HEK293 (cell line): Measurements from ENCODE around the gene GPR62.

Experiments used
- CTCF ChIA-PET: fragments of 350-600 bp; formaldehyde crosslinking; extraction: SDS; loops from one replicate; lab custom pipeline; 2021; ENCODE audit warnings: antibody characterized with exemption; lab: Yijun Ruan, JAX
- POLR2A ChIA-PET: fragments of 300-600 bp; formaldehyde crosslinking; extraction: SDS; loops from one replicate; lab custom pipeline; 2020; ENCODE audit warnings: antibody characterized with exemption, inconsistent platforms; lab: Yijun Ruan, JAX
- H3K27ac ChIP-seq: fragments of 200-500 bp; sonication (Bioruptor generic); 2 replicates; pipeline ENCODE4 v1.5.1; 2014; ENCODE audit warnings: low read depth, low read length, control low read depth, inconsistent platforms; ENCODE audit errors: extremely low read depth
- H3K36me3 ChIP-seq, 2 experiments: fragments of 200-500 bp in 1 of 2; sonication (Bioruptor generic) in 1 of 2; 1 replicate in 1 of 2; 2 replicates in 1 of 2; pipeline ENCODE4 v1.5.1; 2014 to 2017; ENCODE audit warnings: inconsistent platforms in 2 of 2, low read length in 2 of 2; ENCODE audit not compliant: control insufficient read depth in 2 of 2, insufficient read depth in 1 of 2
- H3K4me1 ChIP-seq: fragments of 200-500 bp; sonication (Bioruptor generic); 2 replicates; pipeline ENCODE4 v1.5.1; 2014; ENCODE audit warnings: mild to moderate bottlenecking, low read length, inconsistent platforms; ENCODE audit not compliant: control insufficient read depth, insufficient read depth
- H3K4me3 ChIP-seq: 2 replicates; pipeline ENCODE4 v1.5.1; 2011; ENCODE audit warnings: low read depth, mild to moderate bottlenecking, control low read depth, low read length, moderate library complexity
- H3K9me3 ChIP-seq: fragments of 200-500 bp; sonication (Bioruptor generic); 2 replicates; pipeline ENCODE4 v1.5.1; 2014; ENCODE audit warnings: low read depth, low read length, inconsistent platforms; ENCODE audit not compliant: control insufficient read depth, insufficient read depth
- BCL11A ChIP-seq: fragments of 450-650 bp; formaldehyde crosslinking; IDR thresholded peaks from 2 replicates; pipeline ENCODE4 v1.5.1; 2016; ENCODE audit warnings: low read depth, missing biosample characterization, missing genetic modification characterization
- GLIS1 ChIP-seq: fragments of 450-650 bp; formaldehyde crosslinking; IDR thresholded peaks from 2 replicates; pipeline ENCODE4 v1.5.1; 2016; ENCODE audit warnings: missing biosample characterization, missing genetic modification characterization
- KLF8 ChIP-seq: fragments of 450-650 bp; formaldehyde crosslinking; IDR thresholded peaks from 2 replicates; pipeline ENCODE4 v1.5.1; 2016; ENCODE audit warnings: missing biosample characterization, missing genetic modification characterization
- MYNN ChIP-seq: fragments of 450-650 bp; formaldehyde crosslinking; IDR thresholded peaks from 2 replicates; pipeline ENCODE4 v1.5.1; 2016; ENCODE audit warnings: missing biosample characterization, missing genetic modification characterization, borderline replicate concordance
- SCRT2 ChIP-seq: fragments of 450-650 bp; formaldehyde crosslinking; IDR thresholded peaks from 2 replicates; pipeline ENCODE4 v1.5.1; 2016; ENCODE audit warnings: missing biosample characterization, missing genetic modification characterization
- YY1 ChIP-seq: fragments of 450-650 bp; formaldehyde crosslinking; IDR thresholded peaks from 2 replicates; pipeline ENCODE4 v1.5.1; 2018; ENCODE audit warnings: missing biosample characterization, missing genetic modification characterization
- ZBTB1 ChIP-seq: fragments of 450-650 bp; formaldehyde crosslinking; IDR thresholded peaks from 2 replicates; pipeline ENCODE4 v1.5.1; 2016; ENCODE audit warnings: missing biosample characterization, missing genetic modification characterization
- ZBTB17 ChIP-seq: fragments of 450-650 bp; formaldehyde crosslinking; IDR thresholded peaks from 2 replicates; pipeline ENCODE4 v1.5.1; 2016; ENCODE audit warnings: missing biosample characterization, missing genetic modification characterization
- ZBTB7A ChIP-seq: fragments of 450-650 bp; formaldehyde crosslinking; IDR thresholded peaks from 2 replicates; pipeline ENCODE4 v1.5.1; 2016; ENCODE audit warnings: low read depth, missing biosample characterization, missing genetic modification characterization
- ZFHX2 ChIP-seq: fragments of 450-650 bp; formaldehyde crosslinking; conservative IDR thresholded peaks from 2 replicates; pipeline ENCODE4 v1.5.1; 2016; ENCODE audit warnings: missing biosample characterization, missing genetic modification characterization
- ZNF121 ChIP-seq: fragments of 450-650 bp; formaldehyde crosslinking; IDR thresholded peaks from 2 replicates; pipeline ENCODE4 v1.5.1; 2016; ENCODE audit warnings: missing biosample characterization, missing genetic modification characterization
- ZNF133 ChIP-seq: fragments of 450-650 bp; formaldehyde crosslinking; IDR thresholded peaks from 2 replicates; pipeline ENCODE4 v1.5.1; 2016; ENCODE audit warnings: missing biosample characterization, missing genetic modification characterization
- ZNF2 ChIP-seq: fragments of 450-650 bp; formaldehyde crosslinking; IDR thresholded peaks from 2 replicates; pipeline ENCODE4 v1.5.1; 2016; ENCODE audit warnings: missing biosample characterization, missing genetic modification characterization
- ZNF335 ChIP-seq: fragments of 450-650 bp; formaldehyde crosslinking; conservative IDR thresholded peaks from 2 replicates; pipeline ENCODE4 v1.5.1; 2016; ENCODE audit warnings: missing biosample characterization, missing genetic modification characterization
- ZNF433 ChIP-seq: fragments of 450-650 bp; formaldehyde crosslinking; IDR thresholded peaks from 2 replicates; pipeline ENCODE4 v1.5.1; 2016; ENCODE audit warnings: missing biosample characterization, missing genetic modification characterization, low read depth
- ZNF561 ChIP-seq: fragments of 450-650 bp; IDR thresholded peaks from 2 replicates; pipeline ENCODE4 v1.5.1; 2018; ENCODE audit warnings: missing biosample characterization, missing genetic modification characterization, borderline replicate concordance
- ZNF585B ChIP-seq: fragments of 450-650 bp; formaldehyde crosslinking; IDR thresholded peaks from 2 replicates; pipeline ENCODE4 v1.5.1; 2016; ENCODE audit warnings: missing biosample characterization, missing genetic modification characterization
- ZNF621 ChIP-seq: fragments of 450-650 bp; formaldehyde crosslinking; IDR thresholded peaks from 2 replicates; pipeline ENCODE4 v1.5.1; 2017; ENCODE audit warnings: missing biosample characterization, missing genetic modification characterization
- ZNF670 ChIP-seq: fragments of 450-650 bp; formaldehyde crosslinking; IDR thresholded peaks from 2 replicates; pipeline ENCODE4 v1.5.1; 2016; ENCODE audit warnings: missing biosample characterization, missing genetic modification characterization, low read depth
- ZNF707 ChIP-seq: fragments of 450-650 bp; formaldehyde crosslinking; IDR thresholded peaks from 2 replicates; pipeline ENCODE4 v1.5.1; 2016; ENCODE audit warnings: missing biosample characterization, missing genetic modification characterization
- ZNF747 ChIP-seq: fragments of 450-650 bp; formaldehyde crosslinking; IDR thresholded peaks from 2 replicates; pipeline ENCODE4 v1.5.1; 2016; ENCODE audit warnings: missing biosample characterization, missing genetic modification characterization
- TF ChIP-seq, protein P1 (sequence below): fragments of 450-650 bp; formaldehyde crosslinking; IDR thresholded peaks from 2 replicates; pipeline ENCODE4 v1.5.1; 2016; ENCODE audit warnings: missing biosample characterization, missing genetic modification characterization
- TF ChIP-seq, protein P2 (sequence below): fragments of 450-650 bp; formaldehyde crosslinking; IDR thresholded peaks from 2 replicates; pipeline ENCODE4 v1.5.1; 2017; ENCODE audit warnings: missing biosample characterization, missing genetic modification characterization
- TF ChIP-seq, protein P3 (sequence below): fragments of 450-650 bp; formaldehyde crosslinking; IDR thresholded peaks from 2 replicates; pipeline ENCODE4 v1.5.1; 2016; ENCODE audit warnings: missing biosample characterization, missing genetic modification characterization
- TF ChIP-seq, protein P4 (sequence below): fragments of 450-650 bp; formaldehyde crosslinking; IDR thresholded peaks from 2 replicates; pipeline ENCODE4 v1.5.1; 2016; ENCODE audit warnings: missing biosample characterization, missing genetic modification characterization, borderline replicate concordance
- TF ChIP-seq, protein P5 (sequence below): fragments of 450-650 bp; IDR thresholded peaks from 2 replicates; pipeline ENCODE4 v1.5.1; 2018; ENCODE audit warnings: missing biosample characterization, mild to moderate bottlenecking, missing genetic modification characterization

Gene GPR62

DNA sequence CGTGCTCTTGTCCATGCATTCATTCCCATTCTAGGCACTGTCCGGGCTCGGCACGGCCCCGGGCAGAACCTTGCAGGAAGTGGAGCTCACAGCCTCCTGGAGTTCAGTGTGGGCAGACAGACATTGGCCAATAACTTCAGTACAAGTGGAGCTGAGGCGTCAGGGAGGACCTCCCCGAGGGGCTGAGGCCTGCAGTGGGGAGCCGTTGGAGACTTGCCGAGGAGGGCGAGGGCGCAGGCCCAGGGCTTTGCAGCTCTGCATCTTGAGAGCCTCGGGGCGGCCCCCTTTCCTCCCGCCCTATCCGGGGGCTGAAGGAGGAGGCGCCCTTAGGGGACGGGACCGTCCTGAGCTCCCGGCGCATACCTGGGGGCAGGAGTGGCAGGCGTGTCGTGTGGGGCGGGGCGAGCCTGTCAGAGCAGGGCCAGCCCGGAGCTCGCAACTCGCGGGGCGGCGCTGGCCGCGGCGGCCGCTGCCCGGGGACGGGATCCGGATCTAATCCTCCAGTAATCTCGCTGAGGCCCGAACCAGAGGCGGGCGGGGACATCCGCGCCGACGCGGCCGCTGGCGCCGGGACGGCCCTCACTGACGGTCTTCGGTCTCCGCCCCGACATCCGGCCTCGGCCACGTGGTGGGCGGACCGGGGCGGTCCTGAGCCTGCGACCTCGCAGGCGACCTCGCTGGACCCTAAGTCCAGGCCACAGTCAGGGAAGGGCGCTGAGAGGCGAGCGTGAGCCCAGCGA lies 27.8 kb downstream of the GPR62 start, which contains the start of gene ACY1 (continued):
- TF ChIP-seq ZNF561 (0 out of 2 replicates have a peak, but pooled peaks have one; percentile 40), ZNF133 (tag by site-specific recombination) (peak; percentile 80), SCRT2 (tag by site-specific recombination) (no peak), ZNF747 (tag by site-specific recombination) (no peak), BCL11A (tag by site-specific recombination) (0 out of 2 replicates have a peak, but pooled peaks have one; percentile 31), ZNF670 (tag by site-specific recombination) (no peak), GLIS1 (tag by site-specific recombination) (peak; percentile 88), ZNF707 (no peak), ZNF585B (no peak), ZBTB17 (tag by site-specific recombination) (peak; percentile 69), ZNF2 (tag by site-specific recombination) (no peak), ZNF121 (tag by site-specific recombination) (no peak), ZNF621 (tag by site-specific recombination) (no peak), ZBTB7A (tag by site-specific recombination) (no peak), KLF8 (tag by site-specific recombination) (peak; percentile 84)
- TF ChIP-seq, protein P1, sequence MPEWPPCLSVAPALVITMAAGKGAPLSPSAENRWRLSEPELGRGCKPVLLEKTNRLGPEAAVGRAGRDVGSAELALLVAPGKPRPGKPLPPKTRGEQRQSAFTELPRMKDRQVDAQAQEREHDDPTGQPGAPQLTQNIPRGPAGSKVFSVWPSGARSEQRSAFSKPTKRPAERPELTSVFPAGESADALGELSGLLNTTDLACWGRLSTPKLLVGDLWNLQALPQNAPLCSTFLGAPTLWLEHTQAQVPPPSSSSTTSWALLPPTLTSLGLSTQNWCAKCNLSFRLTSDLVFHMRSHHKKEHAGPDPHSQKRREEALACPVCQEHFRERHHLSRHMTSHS: no peak
- TF ChIP-seq, protein P2, sequence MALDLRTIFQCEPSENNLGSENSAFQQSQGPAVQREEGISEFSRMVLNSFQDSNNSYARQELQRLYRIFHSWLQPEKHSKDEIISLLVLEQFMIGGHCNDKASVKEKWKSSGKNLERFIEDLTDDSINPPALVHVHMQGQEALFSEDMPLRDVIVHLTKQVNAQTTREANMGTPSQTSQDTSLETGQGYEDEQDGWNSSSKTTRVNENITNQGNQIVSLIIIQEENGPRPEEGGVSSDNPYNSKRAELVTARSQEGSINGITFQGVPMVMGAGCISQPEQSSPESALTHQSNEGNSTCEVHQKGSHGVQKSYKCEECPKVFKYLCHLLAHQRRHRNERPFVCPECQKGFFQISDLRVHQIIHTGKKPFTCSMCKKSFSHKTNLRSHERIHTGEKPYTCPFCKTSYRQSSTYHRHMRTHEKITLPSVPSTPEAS: no peak

DNA sequence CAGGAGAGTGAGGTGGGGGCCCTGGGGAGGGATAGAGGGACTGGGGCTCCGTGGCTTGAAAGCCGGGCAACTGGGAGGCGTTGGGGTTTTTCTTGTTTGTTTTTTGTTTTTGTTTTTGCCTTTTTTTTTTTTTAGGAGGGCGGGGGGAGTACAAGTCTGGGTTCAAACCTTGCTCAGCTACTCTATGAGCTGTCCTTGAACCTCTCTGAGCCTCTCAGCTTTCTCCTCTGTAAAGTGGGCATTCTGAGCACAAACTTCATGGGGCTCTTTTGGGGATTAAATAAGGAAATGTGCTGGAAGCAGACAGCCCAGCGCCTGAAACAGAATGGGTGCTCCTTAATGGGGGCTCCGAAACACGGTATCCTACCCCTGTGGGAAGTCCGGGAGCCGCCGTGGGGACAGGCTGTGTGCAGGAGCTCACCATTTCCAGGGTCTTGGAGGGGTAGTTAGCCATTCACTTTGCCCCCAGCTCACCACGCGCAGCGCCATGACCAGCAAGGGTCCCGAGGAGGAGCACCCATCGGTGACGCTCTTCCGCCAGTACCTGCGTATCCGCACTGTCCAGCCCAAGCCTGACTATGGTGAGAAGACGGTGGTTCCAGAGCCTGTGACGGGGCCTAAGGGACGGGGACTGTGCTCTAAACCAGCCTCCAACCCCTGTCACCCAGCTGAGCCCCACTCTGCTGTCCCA lies 28.5 kb downstream of the GPR62 start:
- no peaks in the 10 kb centered on the region for H3K4me1 ChIP-seq
- CTCF ChIA-PET: interaction anchor here (0.6 to 3.0 kb wide), 5 partner anchors 10 to 66 kb away, joined by 4 to 38 read pairs (median 5); partner anchors contain the start of genes ABHD14A and ABHD14B
- peak overlapping the region; percentile 41 for H3K4me3 ChIP-seq
- POLR2A ChIA-PET: interaction anchor here (0.5 to 3.6 kb wide), 7 partner anchors 8 to 171 kb away, joined by 3 to 47 read pairs (median 9); partner anchors contain the start of genes ABHD14A, ABHD14B, PARP3 and PCBP4
- no peaks in the 10 kb centered on the region for H3K9me3 ChIP-seq
- peaks cover 0 to 8% of the 10 kb centered on the region in 2 experiments; a peak in 1 of 3 replicates for H3K36me3 ChIP-seq
- peak overlapping the region; percentile 60; the same call in 1 of the 2 replicates for H3K27ac ChIP-seq
- TF ChIP-seq MYNN (tag by site-specific recombination) (no peak), ZBTB1 (tag by site-specific recombination) (no peak), KLF8 (tag by site-specific recombination) (0 out of 2 replicates have a peak, but pooled peaks have one; percentile 39), ZFHX2 (tag by site-specific recombination) (no peak), ZNF335 (tag by site-specific recombination) (peak; percentile 24; the same call in 1 of the 2 replicates), YY1 (tag by site-specific recombination) (no peak), ZNF433 (tag by site-specific recombination) (no peak)
- TF ChIP-seq, protein P3, sequence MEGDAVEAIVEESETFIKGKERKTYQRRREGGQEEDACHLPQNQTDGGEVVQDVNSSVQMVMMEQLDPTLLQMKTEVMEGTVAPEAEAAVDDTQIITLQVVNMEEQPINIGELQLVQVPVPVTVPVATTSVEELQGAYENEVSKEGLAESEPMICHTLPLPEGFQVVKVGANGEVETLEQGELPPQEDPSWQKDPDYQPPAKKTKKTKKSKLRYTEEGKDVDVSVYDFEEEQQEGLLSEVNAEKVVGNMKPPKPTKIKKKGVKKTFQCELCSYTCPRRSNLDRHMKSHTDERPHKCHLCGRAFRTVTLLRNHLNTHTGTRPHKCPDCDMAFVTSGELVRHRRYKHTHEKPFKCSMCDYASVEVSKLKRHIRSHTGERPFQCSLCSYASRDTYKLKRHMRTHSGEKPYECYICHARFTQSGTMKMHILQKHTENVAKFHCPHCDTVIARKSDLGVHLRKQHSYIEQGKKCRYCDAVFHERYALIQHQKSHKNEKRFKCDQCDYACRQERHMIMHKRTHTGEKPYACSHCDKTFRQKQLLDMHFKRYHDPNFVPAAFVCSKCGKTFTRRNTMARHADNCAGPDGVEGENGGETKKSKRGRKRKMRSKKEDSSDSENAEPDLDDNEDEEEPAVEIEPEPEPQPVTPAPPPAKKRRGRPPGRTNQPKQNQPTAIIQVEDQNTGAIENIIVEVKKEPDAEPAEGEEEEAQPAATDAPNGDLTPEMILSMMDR (tag by site-specific recombination): no peak
- TF ChIP-seq, protein P4, sequence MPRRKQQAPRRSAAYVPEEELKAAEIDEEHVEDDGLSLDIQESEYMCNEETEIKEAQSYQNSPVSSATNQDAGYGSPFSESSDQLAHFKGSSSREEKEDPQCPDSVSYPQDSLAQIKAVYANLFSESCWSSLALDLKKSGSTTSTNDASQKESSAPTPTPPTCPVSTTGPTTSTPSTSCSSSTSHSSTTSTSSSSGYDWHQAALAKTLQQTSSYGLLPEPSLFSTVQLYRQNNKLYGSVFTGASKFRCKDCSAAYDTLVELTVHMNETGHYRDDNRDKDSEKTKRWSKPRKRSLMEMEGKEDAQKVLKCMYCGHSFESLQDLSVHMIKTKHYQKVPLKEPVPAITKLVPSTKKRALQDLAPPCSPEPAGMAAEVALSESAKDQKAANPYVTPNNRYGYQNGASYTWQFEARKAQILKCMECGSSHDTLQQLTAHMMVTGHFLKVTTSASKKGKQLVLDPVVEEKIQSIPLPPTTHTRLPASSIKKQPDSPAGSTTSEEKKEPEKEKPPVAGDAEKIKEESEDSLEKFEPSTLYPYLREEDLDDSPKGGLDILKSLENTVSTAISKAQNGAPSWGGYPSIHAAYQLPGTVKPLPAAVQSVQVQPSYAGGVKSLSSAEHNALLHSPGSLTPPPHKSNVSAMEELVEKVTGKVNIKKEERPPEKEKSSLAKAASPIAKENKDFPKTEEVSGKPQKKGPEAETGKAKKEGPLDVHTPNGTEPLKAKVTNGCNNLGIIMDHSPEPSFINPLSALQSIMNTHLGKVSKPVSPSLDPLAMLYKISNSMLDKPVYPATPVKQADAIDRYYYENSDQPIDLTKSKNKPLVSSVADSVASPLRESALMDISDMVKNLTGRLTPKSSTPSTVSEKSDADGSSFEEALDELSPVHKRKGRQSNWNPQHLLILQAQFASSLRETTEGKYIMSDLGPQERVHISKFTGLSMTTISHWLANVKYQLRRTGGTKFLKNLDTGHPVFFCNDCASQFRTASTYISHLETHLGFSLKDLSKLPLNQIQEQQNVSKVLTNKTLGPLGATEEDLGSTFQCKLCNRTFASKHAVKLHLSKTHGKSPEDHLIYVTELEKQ (tag by site-specific recombination): no peak
- TF ChIP-seq, protein P2: no peak
- TF ChIP-seq, protein P5, sequence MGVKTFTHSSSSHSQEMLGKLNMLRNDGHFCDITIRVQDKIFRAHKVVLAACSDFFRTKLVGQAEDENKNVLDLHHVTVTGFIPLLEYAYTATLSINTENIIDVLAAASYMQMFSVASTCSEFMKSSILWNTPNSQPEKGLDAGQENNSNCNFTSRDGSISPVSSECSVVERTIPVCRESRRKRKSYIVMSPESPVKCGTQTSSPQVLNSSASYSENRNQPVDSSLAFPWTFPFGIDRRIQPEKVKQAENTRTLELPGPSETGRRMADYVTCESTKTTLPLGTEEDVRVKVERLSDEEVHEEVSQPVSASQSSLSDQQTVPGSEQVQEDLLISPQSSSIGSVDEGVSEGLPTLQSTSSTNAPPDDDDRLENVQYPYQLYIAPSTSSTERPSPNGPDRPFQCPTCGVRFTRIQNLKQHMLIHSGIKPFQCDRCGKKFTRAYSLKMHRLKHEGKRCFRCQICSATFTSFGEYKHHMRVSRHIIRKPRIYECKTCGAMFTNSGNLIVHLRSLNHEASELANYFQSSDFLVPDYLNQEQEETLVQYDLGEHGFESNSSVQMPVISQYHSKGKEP (tag by site-specific recombination): no peak
